ENCODE results near the gene SLC4A1.

GRCh38 chr17:44203731-44204440 lies 64.0 kb downstream of the SLC4A1 start:
- TF ChIP-seq, protein P1, sequence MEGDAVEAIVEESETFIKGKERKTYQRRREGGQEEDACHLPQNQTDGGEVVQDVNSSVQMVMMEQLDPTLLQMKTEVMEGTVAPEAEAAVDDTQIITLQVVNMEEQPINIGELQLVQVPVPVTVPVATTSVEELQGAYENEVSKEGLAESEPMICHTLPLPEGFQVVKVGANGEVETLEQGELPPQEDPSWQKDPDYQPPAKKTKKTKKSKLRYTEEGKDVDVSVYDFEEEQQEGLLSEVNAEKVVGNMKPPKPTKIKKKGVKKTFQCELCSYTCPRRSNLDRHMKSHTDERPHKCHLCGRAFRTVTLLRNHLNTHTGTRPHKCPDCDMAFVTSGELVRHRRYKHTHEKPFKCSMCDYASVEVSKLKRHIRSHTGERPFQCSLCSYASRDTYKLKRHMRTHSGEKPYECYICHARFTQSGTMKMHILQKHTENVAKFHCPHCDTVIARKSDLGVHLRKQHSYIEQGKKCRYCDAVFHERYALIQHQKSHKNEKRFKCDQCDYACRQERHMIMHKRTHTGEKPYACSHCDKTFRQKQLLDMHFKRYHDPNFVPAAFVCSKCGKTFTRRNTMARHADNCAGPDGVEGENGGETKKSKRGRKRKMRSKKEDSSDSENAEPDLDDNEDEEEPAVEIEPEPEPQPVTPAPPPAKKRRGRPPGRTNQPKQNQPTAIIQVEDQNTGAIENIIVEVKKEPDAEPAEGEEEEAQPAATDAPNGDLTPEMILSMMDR (IDR thresholded peaks at IDR 0.05; ENCODE audit: poor library complexity) = peak; percentile 55
- TF ChIP-seq EZH2phosphoT487 (IDR thresholded peaks at IDR 0.05; ENCODE audit: low read depth, severe bottlenecking, unreplicated experiment) = no peak
